Measurements from ENCODE around the gene BCL11B.

DNA sequence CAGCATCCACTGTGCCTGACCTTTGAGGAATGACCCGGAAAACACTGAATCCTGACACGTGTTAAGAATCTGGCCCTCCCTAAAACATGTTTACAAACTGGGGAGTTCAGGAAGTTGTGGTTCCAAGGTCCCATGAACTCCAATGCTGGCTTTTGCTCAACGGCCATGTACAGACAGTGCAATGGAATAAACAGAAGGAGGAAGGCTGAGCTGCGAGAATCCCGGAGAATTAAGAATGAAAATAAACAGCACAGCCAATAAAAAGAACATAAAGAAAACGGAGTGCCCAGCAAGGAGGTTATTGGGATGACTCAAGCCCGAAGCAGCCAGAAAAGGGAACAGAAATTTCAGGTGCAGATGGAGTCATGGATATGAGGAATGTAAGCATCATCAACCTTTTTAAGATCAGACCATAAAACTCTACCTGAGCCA, 32.3 kb downstream of the BCL11B start:
- TF ChIP-seq, protein P1, sequence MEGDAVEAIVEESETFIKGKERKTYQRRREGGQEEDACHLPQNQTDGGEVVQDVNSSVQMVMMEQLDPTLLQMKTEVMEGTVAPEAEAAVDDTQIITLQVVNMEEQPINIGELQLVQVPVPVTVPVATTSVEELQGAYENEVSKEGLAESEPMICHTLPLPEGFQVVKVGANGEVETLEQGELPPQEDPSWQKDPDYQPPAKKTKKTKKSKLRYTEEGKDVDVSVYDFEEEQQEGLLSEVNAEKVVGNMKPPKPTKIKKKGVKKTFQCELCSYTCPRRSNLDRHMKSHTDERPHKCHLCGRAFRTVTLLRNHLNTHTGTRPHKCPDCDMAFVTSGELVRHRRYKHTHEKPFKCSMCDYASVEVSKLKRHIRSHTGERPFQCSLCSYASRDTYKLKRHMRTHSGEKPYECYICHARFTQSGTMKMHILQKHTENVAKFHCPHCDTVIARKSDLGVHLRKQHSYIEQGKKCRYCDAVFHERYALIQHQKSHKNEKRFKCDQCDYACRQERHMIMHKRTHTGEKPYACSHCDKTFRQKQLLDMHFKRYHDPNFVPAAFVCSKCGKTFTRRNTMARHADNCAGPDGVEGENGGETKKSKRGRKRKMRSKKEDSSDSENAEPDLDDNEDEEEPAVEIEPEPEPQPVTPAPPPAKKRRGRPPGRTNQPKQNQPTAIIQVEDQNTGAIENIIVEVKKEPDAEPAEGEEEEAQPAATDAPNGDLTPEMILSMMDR (conservative IDR thresholded peaks at IDR 0.05; ENCODE audit: low read length) = no peak
- TF ChIP-seq EZH2phosphoT487 (IDR thresholded peaks at IDR 0.05; ENCODE audit: borderline replicate concordance, low read depth, low read length) = no peak

Data from OCI-LY7 (cell line).